WTC11 (cell line): Measurements from ENCODE around the gene SLIT3.

Experiments
- CREB1 ChIP-seq: sonication (generic); formaldehyde crosslinking; IDR thresholded peaks from 2 replicates; pipeline ENCODE4 v1.8.0; 2023; ENCODE audit warnings: mild to moderate bottlenecking, missing genetic modification reagents
- ZNF232 ChIP-seq: sonication (generic); formaldehyde crosslinking; IDR thresholded peaks from 2 replicates; pipeline ENCODE4 v1.8.0; 2022; ENCODE audit warnings: mild to moderate bottlenecking, missing genetic modification reagents

- no peak for TF ChIP-seq ZNF232 (CRISPR knock-in tag)
- TF ChIP-seq CREB1 = no peak
Observed at GRCh38 chr5:169103586-169104181, 197.3 kb downstream of the SLIT3 start.
